GM23338 (cell line): Measurements from ENCODE around the gene OR6B3.

ENCODE experiments used
- CREB1 ChIP-seq: fragments of 250-450 bp; sonication (Bioruptor Pico); IDR thresholded peaks from 2 replicates; pipeline ENCODE4 v1.5.0; 2020; ENCODE audit warnings: low read depth, mild to moderate bottlenecking, moderate library complexity
- CTCF ChIP-seq, 2 experiments: fragments of 200-600 bp in 1 of 2; sonication (generic) in 1 of 2; conservative IDR thresholded peaks; 2 replicates each; pipeline versions ENCODE4 v1.5.1 to v1.6.1; 2016 to 2017; ENCODE audit warnings: antibody characterized with exemption in 2 of 2, low read depth in 2 of 2, mild to moderate bottlenecking in 2 of 2, moderate library complexity in 1 of 2
- ETS1 ChIP-seq: IDR thresholded peaks from 2 replicates; pipeline ENCODE4 v1.6.1; 2016; ENCODE audit warnings: antibody characterized with exemption
- EZH2 ChIP-seq: fragments of 200-600 bp; sonication (generic); IDR thresholded peaks from one replicate; pipeline ENCODE4 v1.8.0; 2017; ENCODE audit warnings: antibody characterized with exemption, mild to moderate bottlenecking, low read depth; ENCODE audit not compliant: unreplicated experiment
- POLR2AphosphoS5 ChIP-seq: IDR thresholded peaks from 2 replicates; pipeline ENCODE4 v1.6.1; 2016; ENCODE audit warnings: antibody characterized with exemption, low read depth
- REST ChIP-seq: IDR thresholded peaks from one replicate; pipeline ENCODE4 v1.6.1; 2018; ENCODE audit warnings: antibody characterized with exemption; ENCODE audit not compliant: unreplicated experiment

- no peak for TF ChIP-seq CTCF (conservative IDR thresholded peaks at IDR 0.05; ENCODE audit: low read depth in 2 of 2)
- TF ChIP-seq EZH2: no peak
- no peak for TF ChIP-seq POLR2AphosphoS5
- TF ChIP-seq ETS1: no peak
- TF ChIP-seq CREB1 (CRISPR knock-in tag): no peak
- TF ChIP-seq REST: no peak
Observed at GRCh38 chr2:240055177-240055917, 2.0 kb upstream of the OR6B3 start.
